ENCODE measurements around the gene GSDMA.

- TF ChIP-seq, protein P1, sequence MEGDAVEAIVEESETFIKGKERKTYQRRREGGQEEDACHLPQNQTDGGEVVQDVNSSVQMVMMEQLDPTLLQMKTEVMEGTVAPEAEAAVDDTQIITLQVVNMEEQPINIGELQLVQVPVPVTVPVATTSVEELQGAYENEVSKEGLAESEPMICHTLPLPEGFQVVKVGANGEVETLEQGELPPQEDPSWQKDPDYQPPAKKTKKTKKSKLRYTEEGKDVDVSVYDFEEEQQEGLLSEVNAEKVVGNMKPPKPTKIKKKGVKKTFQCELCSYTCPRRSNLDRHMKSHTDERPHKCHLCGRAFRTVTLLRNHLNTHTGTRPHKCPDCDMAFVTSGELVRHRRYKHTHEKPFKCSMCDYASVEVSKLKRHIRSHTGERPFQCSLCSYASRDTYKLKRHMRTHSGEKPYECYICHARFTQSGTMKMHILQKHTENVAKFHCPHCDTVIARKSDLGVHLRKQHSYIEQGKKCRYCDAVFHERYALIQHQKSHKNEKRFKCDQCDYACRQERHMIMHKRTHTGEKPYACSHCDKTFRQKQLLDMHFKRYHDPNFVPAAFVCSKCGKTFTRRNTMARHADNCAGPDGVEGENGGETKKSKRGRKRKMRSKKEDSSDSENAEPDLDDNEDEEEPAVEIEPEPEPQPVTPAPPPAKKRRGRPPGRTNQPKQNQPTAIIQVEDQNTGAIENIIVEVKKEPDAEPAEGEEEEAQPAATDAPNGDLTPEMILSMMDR (IDR thresholded peaks at IDR 0.05 in 2 of 3, conservative IDR thresholded peaks at IDR 0.05 in 1 of 3; ENCODE audit: control insufficient read depth in 2 of 3, extremely low read depth in 1 of 3, insufficient read depth in 1 of 3, low read depth in 3 of 3, low read length in 3 of 3): no peak
- TF ChIP-seq FOS (IDR thresholded peaks at IDR 0.05; ENCODE audit: borderline replicate concordance, extremely low read depth, insufficient read length) (no peak), RBBP5 (conservative IDR thresholded peaks at IDR 0.05) (no peak), SUPT20H (IDR thresholded peaks at IDR 0.05; ENCODE audit: borderline replicate concordance, control insufficient read depth, low read depth, low read length) (no peak), POLR2AphosphoS5 (IDR thresholded peaks at IDR 0.05; ENCODE audit: low read length) (no peak), POLR2A (IDR thresholded peaks at IDR 0.05; ENCODE audit: low read depth, low read length) (no peak), MXI1 (IDR thresholded peaks at IDR 0.05; ENCODE audit: low read depth, low read length) (no peak), EP300 (IDR thresholded peaks at IDR 0.05; ENCODE audit: borderline replicate concordance in 1 of 2, control insufficient read depth in 1 of 2, low read depth in 2 of 2, low read length in 2 of 2) (no peak), CHD2 (IDR thresholded peaks at IDR 0.05; ENCODE audit: borderline replicate concordance, low read depth, low read length) (no peak), RAD21 (IDR thresholded peaks at IDR 0.05; ENCODE audit: insufficient read depth, low read depth, low read length) (no peak), BACH1 (IDR thresholded peaks at IDR 0.05; ENCODE audit: borderline replicate concordance) (no peak), EZH2 (IDR thresholded peaks at IDR 0.05; ENCODE audit: borderline replicate concordance, control insufficient read depth, low read depth, low read length) (no peak)
Measured at GRCh38 chr17:39923230-39923629, 39.6 kb upstream of the GSDMA start.

Data from GM12878 (cell line).